ENCODE data around the gene CDH4. TPM values are rescaled to one million over a fixed set of nuclear protein-coding genes. Genes with fewer than 3 reads are reported as not detected.

The CDH4 gene
- total RNA-seq, 4 donors from 2014 or later, result under 0.01 to 0.56 (median 0.19) TPM; not detected in 1

GRCh38 chr20:61671559-61671958 is 419.5 kb downstream of the CDH4 start:
- DNase-seq (ENCODE audit: low spot score) (no peak), ATAC-seq (ENCODE audit: low FRiP score) (no peak)
- TF ChIP-seq CTCF (IDR thresholded peaks at IDR 0.05), result no peak

- TF ChIP-seq CTCF (IDR thresholded peaks at IDR 0.05), result no peak
- no peak for ATAC-seq (ENCODE audit: low FRiP score)
- DNase-seq (ENCODE audit: low spot score), result no peak
Observed at GRCh38 chr20:61673152-61673847, 421.2 kb downstream of the CDH4 start.

GRCh38 chr20:61674121-61674520 is 422.1 kb downstream of the CDH4 start:
- DNase-seq (ENCODE audit: low spot score) (no peak), ATAC-seq (ENCODE audit: low FRiP score) (no peak)
- TF ChIP-seq CTCF (IDR thresholded peaks at IDR 0.05), result no peak

GRCh38 chr20:61674688-61675087 is 422.6 kb downstream of the CDH4 start:
- no peak for TF ChIP-seq CTCF (IDR thresholded peaks at IDR 0.05)
- DNase-seq (ENCODE audit: low spot score), result no peak
- ATAC-seq (ENCODE audit: low FRiP score), result no peak

GRCh38 chr20:61677928-61678327 is 425.9 kb downstream of the CDH4 start:
- no peak for DNase-seq (ENCODE audit: low spot score)

GRCh38 chr20:61678437-61678836 is 426.4 kb downstream of the CDH4 start:
- DNase-seq (ENCODE audit: low spot score) (no peak), ATAC-seq (ENCODE audit: low FRiP score) (no peak)
- no peak for TF ChIP-seq CTCF (IDR thresholded peaks at IDR 0.05)

More at GRCh38 chr20:61677928-61678327, 425.9 kb downstream of the CDH4 start:
- no peak for TF ChIP-seq CTCF (IDR thresholded peaks at IDR 0.05)
- ATAC-seq (ENCODE audit: low FRiP score), result no peak

- TF ChIP-seq CTCF (IDR thresholded peaks at IDR 0.05), result no peak
- no peak for ATAC-seq (ENCODE audit: low FRiP score)
- DNase-seq (ENCODE audit: low spot score), result no peak
Observed at GRCh38 chr20:61679473-61679872, 427.4 kb downstream of the CDH4 start.
